Ishikawa (cell line): ENCODE measurements around the gene KIF1C.

Experiments used
- CEBPB ChIP-seq: IDR thresholded peaks from 2 replicates; pipeline ENCODE4 v1.6.1; 2012
- CREB1 ChIP-seq: IDR thresholded peaks from 2 replicates; pipeline ENCODE4 v1.6.1; 2012; ENCODE audit warnings: low read depth
- EGR1 ChIP-seq: IDR thresholded peaks from 2 replicates; pipeline ENCODE4 v1.6.1; 2012
- EP300 ChIP-seq: IDR thresholded peaks from 2 replicates; pipeline ENCODE4 v1.6.1; 2012; ENCODE audit warnings: borderline replicate concordance
- FOXM1 ChIP-seq: IDR thresholded peaks from 2 replicates; pipeline ENCODE4 v1.6.1; 2012; ENCODE audit warnings: low read depth, borderline replicate concordance
- NFIC ChIP-seq: IDR thresholded peaks from 2 replicates; pipeline ENCODE4 v1.6.1; 2012
- RAD21 ChIP-seq: IDR thresholded peaks from 2 replicates; pipeline ENCODE4 v1.6.1; 2012; ENCODE audit warnings: low read depth
- TAF1 ChIP-seq: IDR thresholded peaks from 2 replicates; pipeline ENCODE4 v1.6.1; 2012; ENCODE audit warnings: low read depth, mild to moderate bottlenecking
- TCF12 ChIP-seq: IDR thresholded peaks from 2 replicates; pipeline ENCODE4 v1.6.1; 2012; ENCODE audit warnings: low read depth
- TEAD4 ChIP-seq: IDR thresholded peaks from 2 replicates; pipeline ENCODE4 v1.6.1; 2012
- YY1 ChIP-seq: IDR thresholded peaks from 2 replicates; pipeline ENCODE4 v1.6.1; 2012; ENCODE audit warnings: low read depth
- ZBTB7A ChIP-seq: IDR thresholded peaks from 2 replicates; pipeline ENCODE4 v1.6.1; 2012; ENCODE audit warnings: low read depth
- TF ChIP-seq, protein P1 (sequence below): IDR thresholded peaks from 2 replicates; pipeline ENCODE4 v1.6.1; 2012
- TF ChIP-seq, protein P2 (sequence below): IDR thresholded peaks from 2 replicates; pipeline ENCODE4 v1.6.1; 2012; ENCODE audit warnings: low read depth, mild to moderate bottlenecking
- TF ChIP-seq, protein P3 (sequence below): IDR thresholded peaks from 2 replicates; pipeline ENCODE4 v1.6.1; 2012

KIF1C gene

DNA sequence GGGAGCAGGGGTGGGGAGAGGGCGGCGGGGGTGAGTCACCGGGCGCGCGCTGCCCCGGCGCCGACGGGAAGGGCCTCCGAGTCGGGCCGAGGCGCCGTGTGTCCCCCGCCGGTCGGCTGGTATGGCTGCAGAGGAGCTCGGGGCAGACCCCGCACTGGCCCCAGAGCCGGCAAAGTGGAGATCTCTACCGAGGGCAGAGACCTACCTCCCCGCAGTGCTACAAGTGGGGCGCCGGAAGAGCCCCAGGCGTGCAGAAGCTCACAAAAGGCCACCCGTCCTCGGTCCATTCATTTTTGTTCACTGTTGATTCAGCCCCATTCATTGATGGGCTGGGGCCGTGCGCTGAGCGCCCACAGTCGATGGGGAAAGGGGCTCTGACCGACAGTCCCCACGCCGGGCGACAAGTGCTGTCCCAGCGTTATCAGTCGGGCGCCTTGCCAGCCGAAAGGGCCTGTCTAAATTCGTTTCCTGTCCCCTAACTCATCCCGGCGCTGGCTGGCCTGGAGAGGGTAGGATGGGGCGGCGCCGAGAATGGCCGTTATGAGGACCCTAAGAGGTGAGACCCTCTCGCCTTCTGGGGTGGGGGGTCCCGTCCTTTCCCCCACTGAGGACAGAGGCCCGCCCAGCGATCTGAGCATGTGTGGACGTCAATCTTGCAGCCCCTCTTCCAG is 47.5 kb upstream of the KIF1C start:
- no peak for TF ChIP-seq YY1
- TF ChIP-seq CEBPB = no peak
- TF ChIP-seq TAF1 = peak; percentile 56
- TF ChIP-seq EGR1 = no peak
- peak; percentile 29; the same call in 1 of the 2 replicates for TF ChIP-seq TCF12
- TF ChIP-seq CREB1 = no peak
- TF ChIP-seq, protein P1, sequence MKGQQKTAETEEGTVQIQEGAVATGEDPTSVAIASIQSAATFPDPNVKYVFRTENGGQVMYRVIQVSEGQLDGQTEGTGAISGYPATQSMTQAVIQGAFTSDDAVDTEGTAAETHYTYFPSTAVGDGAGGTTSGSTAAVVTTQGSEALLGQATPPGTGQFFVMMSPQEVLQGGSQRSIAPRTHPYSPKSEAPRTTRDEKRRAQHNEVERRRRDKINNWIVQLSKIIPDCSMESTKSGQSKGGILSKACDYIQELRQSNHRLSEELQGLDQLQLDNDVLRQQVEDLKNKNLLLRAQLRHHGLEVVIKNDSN = no peak
- no peak for TF ChIP-seq RAD21
- peak; percentile 73 for TF ChIP-seq ZBTB7A
- TF ChIP-seq, protein P2, sequence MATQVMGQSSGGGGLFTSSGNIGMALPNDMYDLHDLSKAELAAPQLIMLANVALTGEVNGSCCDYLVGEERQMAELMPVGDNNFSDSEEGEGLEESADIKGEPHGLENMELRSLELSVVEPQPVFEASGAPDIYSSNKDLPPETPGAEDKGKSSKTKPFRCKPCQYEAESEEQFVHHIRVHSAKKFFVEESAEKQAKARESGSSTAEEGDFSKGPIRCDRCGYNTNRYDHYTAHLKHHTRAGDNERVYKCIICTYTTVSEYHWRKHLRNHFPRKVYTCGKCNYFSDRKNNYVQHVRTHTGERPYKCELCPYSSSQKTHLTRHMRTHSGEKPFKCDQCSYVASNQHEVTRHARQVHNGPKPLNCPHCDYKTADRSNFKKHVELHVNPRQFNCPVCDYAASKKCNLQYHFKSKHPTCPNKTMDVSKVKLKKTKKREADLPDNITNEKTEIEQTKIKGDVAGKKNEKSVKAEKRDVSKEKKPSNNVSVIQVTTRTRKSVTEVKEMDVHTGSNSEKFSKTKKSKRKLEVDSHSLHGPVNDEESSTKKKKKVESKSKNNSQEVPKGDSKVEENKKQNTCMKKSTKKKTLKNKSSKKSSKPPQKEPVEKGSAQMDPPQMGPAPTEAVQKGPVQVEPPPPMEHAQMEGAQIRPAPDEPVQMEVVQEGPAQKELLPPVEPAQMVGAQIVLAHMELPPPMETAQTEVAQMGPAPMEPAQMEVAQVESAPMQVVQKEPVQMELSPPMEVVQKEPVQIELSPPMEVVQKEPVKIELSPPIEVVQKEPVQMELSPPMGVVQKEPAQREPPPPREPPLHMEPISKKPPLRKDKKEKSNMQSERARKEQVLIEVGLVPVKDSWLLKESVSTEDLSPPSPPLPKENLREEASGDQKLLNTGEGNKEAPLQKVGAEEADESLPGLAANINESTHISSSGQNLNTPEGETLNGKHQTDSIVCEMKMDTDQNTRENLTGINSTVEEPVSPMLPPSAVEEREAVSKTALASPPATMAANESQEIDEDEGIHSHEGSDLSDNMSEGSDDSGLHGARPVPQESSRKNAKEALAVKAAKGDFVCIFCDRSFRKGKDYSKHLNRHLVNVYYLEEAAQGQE = no peak

DNA sequence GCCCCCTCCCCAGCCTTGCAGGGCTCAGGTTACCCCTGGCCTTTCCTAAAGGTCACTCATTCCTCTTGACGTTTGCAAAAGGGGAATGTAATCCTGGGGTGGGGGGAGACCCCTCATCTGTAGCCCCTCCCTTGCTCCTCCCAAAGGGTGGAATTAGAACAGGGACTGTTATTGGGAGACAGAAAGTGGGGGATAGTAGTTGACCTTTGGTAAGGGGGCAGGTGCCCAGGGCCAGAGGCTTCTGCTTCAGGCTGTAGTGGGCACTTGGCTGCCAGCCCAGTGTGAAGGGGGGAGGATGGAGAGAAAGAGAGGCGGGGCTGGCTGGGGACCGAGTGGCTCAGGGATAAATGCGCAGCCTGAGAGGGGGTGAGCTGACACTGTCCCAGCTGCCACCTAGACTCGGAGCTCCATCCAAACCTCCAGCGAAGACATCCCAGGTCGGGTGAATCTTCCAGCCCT is 47.0 kb upstream of the KIF1C start, which contains the start of gene ENO3:
Gene ENO3 (plus strand): TSS at position 374 of the 459 bp plus-strand sequence. CDS start 711 bp downstream, outside the sequence.
- TF ChIP-seq, protein P3, sequence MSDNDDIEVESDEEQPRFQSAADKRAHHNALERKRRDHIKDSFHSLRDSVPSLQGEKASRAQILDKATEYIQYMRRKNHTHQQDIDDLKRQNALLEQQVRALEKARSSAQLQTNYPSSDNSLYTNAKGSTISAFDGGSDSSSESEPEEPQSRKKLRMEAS = no peak
- TF ChIP-seq ZBTB7A (peak; percentile 3; the same call in 1 of the 2 replicates), NFIC (peak; percentile 17; the same call in 1 of the 2 replicates)

DNA sequence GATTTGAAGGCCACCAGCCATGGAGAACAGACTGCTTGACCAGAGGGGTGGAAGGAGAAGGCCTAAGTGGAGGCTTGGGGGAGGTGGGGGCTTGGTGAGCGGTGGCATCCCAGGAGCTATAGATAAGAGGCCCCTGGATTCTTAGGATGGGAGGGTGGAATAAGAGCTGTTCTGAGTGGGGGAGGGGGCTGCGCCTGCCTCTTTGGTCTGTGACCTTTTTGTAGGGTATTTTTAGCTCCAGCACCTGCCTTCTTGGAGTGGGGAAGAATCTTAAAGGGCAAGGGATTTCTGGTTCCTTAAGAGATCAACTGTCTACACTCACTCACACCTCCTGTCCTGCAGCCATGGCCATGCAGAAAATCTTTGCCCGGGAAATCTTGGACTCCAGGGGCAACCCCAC is 46.3 kb upstream of the KIF1C start:
- no peak for TF ChIP-seq CREB1
- TF ChIP-seq, protein P2 = no peak
- TF ChIP-seq FOXM1 = no peak
- TF ChIP-seq ZBTB7A = no peak
- TF ChIP-seq, protein P1 = no peak
- no peak for TF ChIP-seq RAD21
- TF ChIP-seq NFIC = no peak
- TF ChIP-seq CEBPB = no peak
- no peak for TF ChIP-seq EP300
- TF ChIP-seq, protein P3 = no peak
- TF ChIP-seq TEAD4 = no peak
- no peak for TF ChIP-seq TAF1
- no peak for TF ChIP-seq YY1
- no peak for TF ChIP-seq EGR1
- TF ChIP-seq TCF12 = no peak

DNA sequence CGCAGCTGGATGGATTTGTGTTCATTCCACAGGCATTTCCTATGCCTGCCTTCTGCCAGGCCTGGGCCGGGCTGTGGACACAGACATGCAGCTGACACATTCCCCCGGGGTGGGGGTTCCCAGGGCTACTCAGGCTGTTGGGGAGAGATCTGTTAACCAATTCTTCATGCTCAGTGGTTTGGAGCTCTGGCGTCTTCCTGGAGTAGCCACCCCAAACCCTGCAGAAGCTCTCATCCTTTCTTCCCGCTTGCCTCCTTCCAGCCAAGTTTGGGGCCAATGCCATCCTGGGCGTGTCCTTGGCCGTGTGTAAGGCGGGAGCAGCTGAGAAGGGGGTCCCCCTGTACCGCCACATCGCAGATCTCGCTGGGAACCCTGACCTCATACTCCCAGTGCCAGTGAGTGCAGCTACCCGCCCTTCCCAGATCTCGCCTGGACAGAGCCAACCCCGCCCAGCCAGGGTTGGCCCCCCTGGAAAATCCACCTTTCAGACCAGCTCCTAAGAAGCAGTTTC is 44.2 kb upstream of the KIF1C start:
- TF ChIP-seq EP300 (peak; percentile 24; the same call in 1 of the 2 replicates), TAF1 (no peak; the same call in 1 of the 2 replicates)

DNA sequence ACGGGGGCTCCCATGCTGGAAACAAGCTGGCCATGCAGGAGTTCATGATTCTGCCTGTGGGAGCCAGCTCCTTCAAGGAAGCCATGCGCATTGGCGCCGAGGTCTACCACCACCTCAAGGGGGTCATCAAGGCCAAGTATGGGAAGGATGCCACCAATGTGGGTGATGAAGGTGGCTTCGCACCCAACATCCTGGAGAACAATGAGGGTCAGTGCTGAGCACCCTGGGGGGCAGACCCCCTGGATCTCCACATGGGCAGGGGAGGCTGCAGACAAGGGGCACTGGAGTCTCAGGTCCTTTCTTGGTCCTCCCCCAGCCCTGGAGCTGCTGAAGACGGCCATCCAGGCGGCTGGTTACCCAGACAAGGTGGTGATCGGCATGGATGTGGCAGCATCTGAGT is 42.7 kb upstream of the KIF1C start:
- TF ChIP-seq ZBTB7A = no peak

DNA sequence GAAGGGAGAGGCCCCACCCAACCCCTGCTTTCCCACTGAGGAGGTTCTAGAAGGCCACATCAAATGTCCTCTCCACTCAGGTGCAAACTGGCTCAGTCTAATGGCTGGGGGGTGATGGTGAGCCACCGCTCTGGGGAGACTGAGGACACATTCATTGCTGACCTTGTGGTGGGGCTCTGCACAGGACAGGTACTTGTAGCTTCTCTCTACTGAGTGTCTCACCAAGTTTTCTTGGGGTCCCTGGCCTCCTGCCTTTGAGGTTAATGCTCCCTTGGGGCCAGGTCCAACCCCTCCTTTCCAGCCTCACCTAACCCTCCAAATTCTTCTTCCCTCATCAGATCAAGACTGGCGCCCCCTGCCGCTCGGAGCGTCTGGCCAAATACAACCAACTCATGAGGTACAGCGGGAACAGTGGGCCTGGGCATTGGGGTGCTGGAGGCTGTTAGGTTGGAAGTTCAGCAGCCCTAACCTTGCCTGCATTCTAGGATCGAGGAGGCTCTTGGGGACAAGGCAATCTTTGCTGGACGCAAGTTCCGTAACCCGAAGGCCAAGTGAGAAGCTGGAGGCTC is 41.2 kb upstream of the KIF1C start:
- TF ChIP-seq, protein P2 = no peak
- no peak for TF ChIP-seq FOXM1
- no peak for TF ChIP-seq CREB1
- TF ChIP-seq, protein P1 = no peak
- no peak for TF ChIP-seq NFIC
- TF ChIP-seq, protein P3 = no peak
- TF ChIP-seq TCF12 = no peak
- TF ChIP-seq TEAD4 = no peak
- no peak for TF ChIP-seq EGR1
- TF ChIP-seq TAF1 = no peak
- TF ChIP-seq ZBTB7A = no peak
- TF ChIP-seq EP300 = no peak
- TF ChIP-seq RAD21 = no peak
- no peak for TF ChIP-seq CEBPB
- no peak for TF ChIP-seq YY1
